Brain pericyte (primary cell): Measurements from ENCODE around the gene PAGR1.
"Not testable (repeated sequence)": the region's sequence is repeated elsewhere in the genome, so short reads cannot be mapped to it uniquely, and the experiment has no call there.

Source experiments
- DNase-seq: peaks from one replicate; pipeline ENCODE4 v3.0.0-alpha.2; 2012; ENCODE audit warnings: low read depth, low spot score

PAGR1 gene

GRCh38 chr16:29863669-29863984, 47.7 kb downstream of the PAGR1 start:
- no peak for DNase-seq

GRCh38 chr16:29864205-29864604, 48.3 kb downstream of the PAGR1 start:
- DNase-seq = no peak

DNA sequence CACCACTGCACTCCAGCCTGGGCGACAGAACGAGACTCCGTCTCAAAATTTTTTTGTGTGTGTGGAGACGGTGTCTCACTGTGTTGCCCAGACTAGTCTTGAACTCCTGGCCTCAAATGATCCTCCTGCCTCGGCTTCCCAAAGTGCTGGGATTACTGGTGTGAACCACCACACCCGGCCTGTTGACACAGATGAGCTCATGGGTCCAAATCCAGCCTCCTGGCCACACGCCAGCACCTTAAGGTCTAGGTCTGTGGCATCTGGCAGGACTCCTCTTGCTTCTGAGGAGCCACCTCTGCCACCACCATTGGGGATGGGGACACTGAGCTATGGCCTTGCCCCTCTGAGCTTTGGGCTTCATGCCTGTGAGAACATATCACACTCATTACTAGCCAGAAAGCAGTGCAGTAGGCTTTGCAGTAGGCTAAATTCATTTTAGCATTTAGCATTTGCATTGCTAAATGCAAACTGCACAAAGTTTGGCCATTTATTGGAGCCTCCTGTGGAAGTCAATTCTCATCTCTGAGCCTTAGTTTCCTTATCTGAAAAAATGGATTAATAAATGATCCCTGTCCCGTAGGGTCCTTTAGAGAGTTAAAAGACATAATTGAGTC, 52.6 kb downstream of the PAGR1 start:
- no peak for DNase-seq

DNA sequence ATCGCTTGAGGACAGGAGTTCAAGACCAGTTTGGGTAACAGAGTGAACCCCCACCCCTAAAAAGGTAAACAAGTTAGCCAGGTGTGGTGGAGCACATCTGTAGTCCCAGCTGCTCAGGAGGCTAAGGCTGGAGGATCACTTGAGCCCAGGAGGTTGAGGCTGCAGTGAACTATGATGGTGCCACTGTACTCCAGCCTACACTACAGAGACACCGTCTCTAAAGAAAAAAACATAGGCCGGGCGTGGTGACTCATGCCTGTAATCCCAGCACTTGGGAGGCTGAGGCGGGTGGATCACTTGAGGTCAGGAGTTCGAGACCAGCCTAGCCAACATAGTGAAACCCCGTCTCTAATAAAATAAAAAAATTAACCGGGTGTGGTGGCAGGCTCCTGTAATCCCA, 53.1 kb downstream of the PAGR1 start:
- not testable (repeated sequence) for DNase-seq
